ENCODE data around the gene WRNIP1. TPM values are rescaled to one million over a fixed set of nuclear protein-coding genes. Genes with fewer than 3 reads are reported as not detected.

WRNIP1 gene
- total and polyA plus RNA-seq, 2 of the 8 experiments (the other 6 are each of a cell fraction or from before 2014, with no cell fraction given), result 38.2 to 39.2 TPM

GRCh38 chr6:2738373-2738979 is 26.7 kb upstream of the WRNIP1 start (continued):
- TF ChIP-seq ASH2L (IDR thresholded peaks at IDR 0.05; ENCODE audit: low read length), result no peak

Measured in H1 (cell line).